ENCODE data around the gene ZBTB7A. TPM values are rescaled to one million over a fixed set of nuclear protein-coding genes. Genes with fewer than 3 reads are reported as not detected.

The ZBTB7A gene
- total and polyA plus RNA-seq, 10 of the 15 experiments (the other 5 are each of a cell fraction or from before 2014, with no cell fraction given): 0.26 to 42.4 (median 4.5) TPM

DNA sequence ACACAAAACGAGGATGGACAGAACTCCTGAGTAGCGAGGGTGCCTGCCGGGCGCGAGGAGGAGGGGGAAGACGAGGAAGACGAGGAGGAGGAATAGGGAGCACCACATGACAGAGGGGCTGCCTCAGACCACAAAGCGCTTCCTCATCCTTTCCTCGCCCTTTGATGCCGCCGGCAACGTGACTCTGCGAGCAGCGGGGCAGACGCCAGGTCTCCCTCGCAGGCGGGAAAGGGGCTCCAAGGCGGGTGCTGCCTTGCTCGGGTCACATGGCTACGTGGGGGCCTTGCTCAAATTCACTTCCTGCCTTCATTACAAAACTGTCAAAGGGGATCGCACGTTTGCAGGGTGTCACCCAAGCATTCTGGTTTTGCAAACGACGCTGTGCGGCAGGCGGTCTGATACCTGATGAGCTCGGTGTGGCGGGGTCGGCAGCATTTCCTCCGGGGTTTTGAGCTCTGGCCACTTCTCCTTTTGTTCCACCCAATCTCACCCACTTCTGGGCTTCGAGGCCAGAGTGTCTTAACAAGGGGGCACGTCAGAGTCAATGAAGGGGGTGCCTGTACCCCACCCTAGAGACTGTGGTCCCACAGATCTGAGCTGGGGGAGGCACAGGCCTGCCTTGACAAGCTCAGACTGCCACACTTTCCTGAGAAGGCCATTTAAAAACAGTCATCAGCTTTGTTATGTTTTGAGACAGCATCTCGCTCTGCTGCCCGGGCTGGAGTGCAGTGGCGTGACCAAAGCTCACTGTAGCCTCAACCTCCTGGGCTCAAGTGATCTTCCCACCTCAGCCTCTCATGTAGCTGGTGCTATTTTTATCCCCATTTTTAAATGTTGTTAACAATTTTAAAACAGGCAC, 42.3 kb upstream of the ZBTB7A start (continued):
- TF ChIP-seq, protein P1, sequence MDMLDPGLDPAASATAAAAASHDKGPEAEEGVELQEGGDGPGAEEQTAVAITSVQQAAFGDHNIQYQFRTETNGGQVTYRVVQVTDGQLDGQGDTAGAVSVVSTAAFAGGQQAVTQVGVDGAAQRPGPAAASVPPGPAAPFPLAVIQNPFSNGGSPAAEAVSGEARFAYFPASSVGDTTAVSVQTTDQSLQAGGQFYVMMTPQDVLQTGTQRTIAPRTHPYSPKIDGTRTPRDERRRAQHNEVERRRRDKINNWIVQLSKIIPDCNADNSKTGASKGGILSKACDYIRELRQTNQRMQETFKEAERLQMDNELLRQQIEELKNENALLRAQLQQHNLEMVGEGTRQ (IDR thresholded peaks at IDR 0.05; ENCODE audit: borderline replicate concordance, low read depth, low read length): peak; percentile 59
- TF ChIP-seq, protein P2, sequence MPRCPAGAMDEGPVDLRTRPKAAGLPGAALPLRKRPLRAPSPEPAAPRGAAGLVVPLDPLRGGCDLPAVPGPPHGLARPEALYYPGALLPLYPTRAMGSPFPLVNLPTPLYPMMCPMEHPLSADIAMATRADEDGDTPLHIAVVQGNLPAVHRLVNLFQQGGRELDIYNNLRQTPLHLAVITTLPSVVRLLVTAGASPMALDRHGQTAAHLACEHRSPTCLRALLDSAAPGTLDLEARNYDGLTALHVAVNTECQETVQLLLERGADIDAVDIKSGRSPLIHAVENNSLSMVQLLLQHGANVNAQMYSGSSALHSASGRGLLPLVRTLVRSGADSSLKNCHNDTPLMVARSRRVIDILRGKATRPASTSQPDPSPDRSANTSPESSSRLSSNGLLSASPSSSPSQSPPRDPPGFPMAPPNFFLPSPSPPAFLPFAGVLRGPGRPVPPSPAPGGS (IDR thresholded peaks at IDR 0.05; ENCODE audit: borderline replicate concordance, insufficient read depth, low read depth, low read length, poor library complexity, severe bottlenecking): peak; percentile 22
- 0 out of 2 replicates have a peak, but pooled peaks have one; percentile 30 for TF ChIP-seq NFYB (IDR thresholded peaks at IDR 0.05; ENCODE audit: insufficient read depth, low read depth, low read length)
- TF ChIP-seq, protein P3, sequence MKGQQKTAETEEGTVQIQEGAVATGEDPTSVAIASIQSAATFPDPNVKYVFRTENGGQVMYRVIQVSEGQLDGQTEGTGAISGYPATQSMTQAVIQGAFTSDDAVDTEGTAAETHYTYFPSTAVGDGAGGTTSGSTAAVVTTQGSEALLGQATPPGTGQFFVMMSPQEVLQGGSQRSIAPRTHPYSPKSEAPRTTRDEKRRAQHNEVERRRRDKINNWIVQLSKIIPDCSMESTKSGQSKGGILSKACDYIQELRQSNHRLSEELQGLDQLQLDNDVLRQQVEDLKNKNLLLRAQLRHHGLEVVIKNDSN (IDR thresholded peaks at IDR 0.05; ENCODE audit: borderline replicate concordance, extremely low read length, insufficient read depth, low read depth, low read length): peak; percentile 86
- TF ChIP-seq EGR1 (IDR thresholded peaks at IDR 0.05; ENCODE audit: borderline replicate concordance in 1 of 2, low read depth in 2 of 2, low read length in 2 of 2): peak in 1 of 2 experiments; percentile 2; a peak in 1 of 3 replicates
- TF ChIP-seq, protein P4, sequence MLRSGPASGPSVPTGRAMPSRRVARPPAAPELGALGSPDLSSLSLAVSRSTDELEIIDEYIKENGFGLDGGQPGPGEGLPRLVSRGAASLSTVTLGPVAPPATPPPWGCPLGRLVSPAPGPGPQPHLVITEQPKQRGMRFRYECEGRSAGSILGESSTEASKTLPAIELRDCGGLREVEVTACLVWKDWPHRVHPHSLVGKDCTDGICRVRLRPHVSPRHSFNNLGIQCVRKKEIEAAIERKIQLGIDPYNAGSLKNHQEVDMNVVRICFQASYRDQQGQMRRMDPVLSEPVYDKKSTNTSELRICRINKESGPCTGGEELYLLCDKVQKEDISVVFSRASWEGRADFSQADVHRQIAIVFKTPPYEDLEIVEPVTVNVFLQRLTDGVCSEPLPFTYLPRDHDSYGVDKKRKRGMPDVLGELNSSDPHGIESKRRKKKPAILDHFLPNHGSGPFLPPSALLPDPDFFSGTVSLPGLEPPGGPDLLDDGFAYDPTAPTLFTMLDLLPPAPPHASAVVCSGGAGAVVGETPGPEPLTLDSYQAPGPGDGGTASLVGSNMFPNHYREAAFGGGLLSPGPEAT (IDR thresholded peaks at IDR 0.05; ENCODE audit: low read depth): peak; percentile 75; the same call in 1 of the 2 replicates
- TF ChIP-seq JUNB (IDR thresholded peaks at IDR 0.05): peak; percentile 65
- TF ChIP-seq CHD1 (IDR thresholded peaks at IDR 0.05; ENCODE audit: low read depth, low read length): 0 out of 2 replicates have a peak, but pooled peaks have one; percentile 71
- TF ChIP-seq, protein P5, sequence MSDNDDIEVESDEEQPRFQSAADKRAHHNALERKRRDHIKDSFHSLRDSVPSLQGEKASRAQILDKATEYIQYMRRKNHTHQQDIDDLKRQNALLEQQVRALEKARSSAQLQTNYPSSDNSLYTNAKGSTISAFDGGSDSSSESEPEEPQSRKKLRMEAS (IDR thresholded peaks at IDR 0.05; ENCODE audit: low read depth, low read length): peak; percentile 95
- TF ChIP-seq SP1 (IDR thresholded peaks at IDR 0.05; ENCODE audit: low read depth, low read length): peak; percentile 30
- TF ChIP-seq, protein P6, sequence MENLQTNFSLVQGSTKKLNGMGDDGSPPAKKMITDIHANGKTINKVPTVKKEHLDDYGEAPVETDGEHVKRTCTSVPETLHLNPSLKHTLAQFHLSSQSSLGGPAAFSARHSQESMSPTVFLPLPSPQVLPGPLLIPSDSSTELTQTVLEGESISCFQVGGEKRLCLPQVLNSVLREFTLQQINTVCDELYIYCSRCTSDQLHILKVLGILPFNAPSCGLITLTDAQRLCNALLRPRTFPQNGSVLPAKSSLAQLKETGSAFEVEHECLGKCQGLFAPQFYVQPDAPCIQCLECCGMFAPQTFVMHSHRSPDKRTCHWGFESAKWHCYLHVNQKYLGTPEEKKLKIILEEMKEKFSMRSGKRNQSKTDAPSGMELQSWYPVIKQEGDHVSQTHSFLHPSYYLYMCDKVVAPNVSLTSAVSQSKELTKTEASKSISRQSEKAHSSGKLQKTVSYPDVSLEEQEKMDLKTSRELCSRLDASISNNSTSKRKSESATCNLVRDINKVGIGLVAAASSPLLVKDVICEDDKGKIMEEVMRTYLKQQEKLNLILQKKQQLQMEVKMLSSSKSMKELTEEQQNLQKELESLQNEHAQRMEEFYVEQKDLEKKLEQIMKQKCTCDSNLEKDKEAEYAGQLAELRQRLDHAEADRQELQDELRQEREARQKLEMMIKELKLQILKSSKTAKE (IDR thresholded peaks at IDR 0.05; ENCODE audit: low read depth, poor library complexity, severe bottlenecking): peak; percentile 86
- peak in 1 of 2 experiments; percentile 59; a peak in 1 of 4 replicates for TF ChIP-seq ETV6 (conservative IDR thresholded peaks at IDR 0.05 in 1 of 2, IDR thresholded peaks at IDR 0.05 in 1 of 2; ENCODE audit: borderline replicate concordance in 1 of 2, low read depth in 1 of 2)
- peak; percentile 73; the same call in 1 of the 2 replicates for TF ChIP-seq POLR2A (IDR thresholded peaks at IDR 0.05; ENCODE audit: low read depth, low read length)
- no peak for TF ChIP-seq SMC3 (IDR thresholded peaks at IDR 0.05; ENCODE audit: borderline replicate concordance, low read length)
- TF ChIP-seq CBX3 (IDR thresholded peaks at IDR 0.05; ENCODE audit: borderline replicate concordance, low read depth): no peak
- TF ChIP-seq ASH2L (IDR thresholded peaks at IDR 0.05; ENCODE audit: borderline replicate concordance, low read depth): 0 out of 2 replicates have a peak, but pooled peaks have one; percentile 1
- TF ChIP-seq CREM (IDR thresholded peaks at IDR 0.05; ENCODE audit: low read depth): peak; percentile 58
- peak; percentile 82 for TF ChIP-seq PML (IDR thresholded peaks at IDR 0.05; ENCODE audit: low read length)
- 0 out of 2 replicates have a peak, but pooled peaks have one; percentile 27 for TF ChIP-seq ZSCAN29 (IDR thresholded peaks at IDR 0.05)
- TF ChIP-seq EP300 (IDR thresholded peaks at IDR 0.05; ENCODE audit: borderline replicate concordance in 1 of 2, control insufficient read depth in 1 of 2, low read depth in 2 of 2, low read length in 2 of 2): peak; percentile 63 to 65; a peak in 2 of 4 replicates

All from GM12878 (cell line).